MM.1S (cell line): Measurements from ENCODE around the gene AGAP3.

Experiments
- DNase-seq: peaks from one replicate; pipeline ENCODE4 v3.0.0-alpha.2; 2015
- H2AFZ ChIP-seq: fragments of 300-600 bp; sonication (generic); 2 replicates; pipeline ENCODE4 v1.6.0; 2016; ENCODE audit warnings: antibody characterized with exemption, low read length
- H3F3A ChIP-seq: fragments of 300-600 bp; sonication (generic); 2 replicates; pipeline ENCODE4 v1.6.1; 2016; ENCODE audit warnings: mild to moderate bottlenecking, antibody characterized with exemption, low read length, moderate library complexity, mixed read lengths; ENCODE audit not compliant: insufficient read depth
- H3K27ac ChIP-seq: fragments of 300-600 bp; sonication (generic); 2 replicates; pipeline ENCODE4 v1.5.1; 2016; ENCODE audit warnings: mild to moderate bottlenecking, low read length
- H3K27me3 ChIP-seq: fragments of 300-600 bp; sonication (generic); replicated peaks from 2 replicates; pipeline ENCODE4 v1.6.0; 2016; ENCODE audit warnings: low read length; ENCODE audit not compliant: insufficient read depth
- H3K36me3 ChIP-seq: fragments of 300-600 bp; sonication (generic); replicated peaks from 2 replicates; pipeline ENCODE4 v1.6.1; 2016; ENCODE audit warnings: mild to moderate bottlenecking, low read length, mixed read lengths; ENCODE audit not compliant: insufficient read depth
- H3K4me1 ChIP-seq: fragments of 300-600 bp; sonication (generic); 2 replicates; pipeline ENCODE4 v1.6.1; 2016; ENCODE audit warnings: low read length, mixed read lengths
- H3K4me2 ChIP-seq: fragments of 300-600 bp; sonication (generic); 2 replicates; pipeline ENCODE4 v1.6.0; 2016; ENCODE audit warnings: low read depth, low read length
- H3K4me3 ChIP-seq: fragments of 300-600 bp; sonication (generic); 2 replicates; pipeline ENCODE4 v1.5.1; 2016; ENCODE audit warnings: low read length, mixed read lengths
- H3K79me2 ChIP-seq: fragments of 300-600 bp; sonication (generic); 2 replicates; pipeline ENCODE4 v1.6.1; 2016; ENCODE audit warnings: mixed run types, low read length, mixed read lengths
- H3K9ac ChIP-seq: fragments of 300-600 bp; sonication (generic); 2 replicates; pipeline ENCODE4 v1.6.1; 2016; ENCODE audit warnings: low read length, mixed read lengths
- H3K9me2 ChIP-seq: fragments of 300-600 bp; sonication (generic); replicated peaks from 2 replicates; pipeline ENCODE4 v1.6.1; 2016; ENCODE audit warnings: mild to moderate bottlenecking, low read length, mixed read lengths; ENCODE audit not compliant: insufficient read depth
- H3K9me3 ChIP-seq: fragments of 300-600 bp; sonication (generic); replicated peaks from 2 replicates; pipeline ENCODE4 v1.6.1; 2016; ENCODE audit warnings: mild to moderate bottlenecking, low read length, mixed read lengths; ENCODE audit not compliant: insufficient read depth
- H4K20me1 ChIP-seq: fragments of 300-600 bp; sonication (generic); 2 replicates; pipeline ENCODE4 v1.6.1; 2016; ENCODE audit warnings: mild to moderate bottlenecking, low read length, moderate library complexity, mixed read lengths; ENCODE audit not compliant: insufficient read depth
- CTCF ChIP-seq: fragments of 300-600 bp; sonication (generic); IDR thresholded peaks from 2 replicates; pipeline ENCODE4 v1.5.1; 2016; ENCODE audit warnings: antibody characterized with exemption, low read length, mixed read lengths
- EZH2 ChIP-seq: fragments of 300-600 bp; sonication (generic); optimal IDR thresholded peaks from 2 replicates; pipeline ENCODE3; 2017; ENCODE audit warnings: low read depth, mild to moderate bottlenecking, antibody characterized with exemption, low read length, mixed read lengths
- EZH2phosphoT487 ChIP-seq: fragments of 300-600 bp; sonication (generic); IDR thresholded peaks from 2 replicates; pipeline ENCODE4 v1.6.1; 2018; ENCODE audit warnings: antibody characterized with exemption, low read length

The AGAP3 gene

GRCh38 chr7:151137791-151138152, 51.5 kb downstream of the AGAP3 start:
- H3K27ac ChIP-seq: no peak overlapping the region

GRCh38 chr7:151138153-151138851, 52.0 kb downstream of the AGAP3 start:
- no peak for DNase-seq
- Histone ChIP-seq H3F3A (no peaks in the 10 kb centered on the region), H3K4me1 (no peaks in the 10 kb centered on the region), H4K20me1 (no peaks in the 10 kb centered on the region), H3K27ac (no peak overlapping the region), H3K9me3 (no peaks in the 10 kb centered on the region), H3K79me2 (no peaks in the 10 kb centered on the region), H2AFZ (no peak overlapping the region), H3K9ac (no peak overlapping the region), H3K36me3 (no peaks in the 10 kb centered on the region), H3K27me3 (no peaks in the 10 kb centered on the region), H3K4me2 (no peak overlapping the region), H3K4me3 (no peak overlapping the region), H3K9me2 (no peaks in the 10 kb centered on the region)
- TF ChIP-seq EZH2phosphoT487 (no peak), EZH2 (no peak), CTCF (no peak)

More at GRCh38 chr7:151137791-151138152, 51.5 kb downstream of the AGAP3 start:
- H3F3A ChIP-seq: no peaks in the 10 kb centered on the region
- no peaks in the 10 kb centered on the region for H4K20me1 ChIP-seq
- no peaks in the 10 kb centered on the region for H3K79me2 ChIP-seq
- H3K27me3 ChIP-seq: no peaks in the 10 kb centered on the region
- TF ChIP-seq CTCF: no peak
- no peak for TF ChIP-seq EZH2phosphoT487
- TF ChIP-seq EZH2: no peak
- H2AFZ ChIP-seq: no peak overlapping the region
- no peaks in the 10 kb centered on the region for H3K36me3 ChIP-seq
- H3K9me2 ChIP-seq: no peaks in the 10 kb centered on the region
- H3K4me2 ChIP-seq: no peak overlapping the region
- no peak for DNase-seq
- H3K4me3 ChIP-seq: no peak overlapping the region
- H3K9ac ChIP-seq: no peak overlapping the region
- no peaks in the 10 kb centered on the region for H3K4me1 ChIP-seq
- no peaks in the 10 kb centered on the region for H3K9me3 ChIP-seq

- H3K9me3 ChIP-seq: no peaks in the 10 kb centered on the region
- no peak overlapping the region for H3K4me3 ChIP-seq
- no peaks in the 10 kb centered on the region for H3K9me2 ChIP-seq
- no peaks in the 10 kb centered on the region for H3F3A ChIP-seq
- H3K27me3 ChIP-seq: no peaks in the 10 kb centered on the region
- no peak for TF ChIP-seq CTCF
- no peak for TF ChIP-seq EZH2phosphoT487
- no peak for TF ChIP-seq EZH2
- no peaks in the 10 kb centered on the region for H3K36me3 ChIP-seq
- DNase-seq: no peak
- H3K4me2 ChIP-seq: no peak overlapping the region
- H3K27ac ChIP-seq: no peak overlapping the region
- H4K20me1 ChIP-seq: no peaks in the 10 kb centered on the region
- H3K4me1 ChIP-seq: no peaks in the 10 kb centered on the region
- H2AFZ ChIP-seq: no peak overlapping the region
- H3K79me2 ChIP-seq: no peaks in the 10 kb centered on the region
- no peak overlapping the region for H3K9ac ChIP-seq
Measured at GRCh38 chr7:151139071-151139790, 53.0 kb downstream of the AGAP3 start.
